ENCODE data around the gene KIF12.

The KIF12 gene

GRCh38 chr9:114107286-114108001 lies 8.4 kb upstream of the KIF12 start:
- no peak for DNase-seq (ENCODE audit: low read depth in 1 of 2, low spot score in 1 of 2)

GRCh38 chr9:114105236-114105635 lies 6.1 kb upstream of the KIF12 start:
- no peak for DNase-seq (ENCODE audit: low read depth in 1 of 2, low spot score in 1 of 2)

GRCh38 chr9:114102484-114102883 lies 3.4 kb upstream of the KIF12 start:
- no peak for DNase-seq (ENCODE audit: low read depth in 1 of 2, low spot score in 1 of 2)

GRCh38 chr9:114100536-114100935 lies 1.4 kb upstream of the KIF12 start:
- no peak for DNase-seq (ENCODE audit: low read depth in 1 of 2, low spot score in 1 of 2)

GRCh38 chr9:114099669-114100270 lies 678 bp upstream of the KIF12 start:
- DNase-seq (ENCODE audit: low read depth in 1 of 2, low spot score in 1 of 2): no peak

GRCh38 chr9:114098021-114098935 lies 814 bp downstream of the KIF12 start:
- no peak for DNase-seq (ENCODE audit: low read depth in 1 of 2, low spot score in 1 of 2)

GRCh38 chr9:114097613-114098020 lies 1.5 kb downstream of the KIF12 start:
- no peak for DNase-seq (ENCODE audit: low read depth in 1 of 2, low spot score in 1 of 2)

GRCh38 chr9:114096866-114097612 lies 2.1 kb downstream of the KIF12 start:
- DNase-seq (ENCODE audit: low read depth in 1 of 2, low spot score in 1 of 2): no peak

GRCh38 chr9:114096041-114096511 lies 3.0 kb downstream of the KIF12 start:
- DNase-seq (ENCODE audit: low read depth in 1 of 2, low spot score in 1 of 2): no peak

GRCh38 chr9:114094971-114095370 lies 4.1 kb downstream of the KIF12 start:
- no peak for DNase-seq (ENCODE audit: low read depth in 1 of 2, low spot score in 1 of 2)

GRCh38 chr9:114093761-114094505 lies 5.2 kb downstream of the KIF12 start:
- DNase-seq (ENCODE audit: low read depth in 1 of 2, low spot score in 1 of 2): no peak

GRCh38 chr9:114093031-114093471 lies 6.0 kb downstream of the KIF12 start:
- DNase-seq (ENCODE audit: low read depth in 1 of 2, low spot score in 1 of 2): no peak

GRCh38 chr9:114092336-114092735 lies 6.8 kb downstream of the KIF12 start:
- DNase-seq (ENCODE audit: low read depth in 1 of 2, low spot score in 1 of 2): no peak

- DNase-seq (ENCODE audit: low read depth in 1 of 2, low spot score in 1 of 2): no peak
Measured at GRCh38 chr9:114091711-114092110, 7.4 kb downstream of the KIF12 start.

GRCh38 chr9:114090798-114091197 lies 8.3 kb downstream of the KIF12 start:
- DNase-seq (ENCODE audit: low read depth in 1 of 2, low spot score in 1 of 2): no peak

GRCh38 chr9:114089206-114089840 lies 9.8 kb downstream of the KIF12 start:
- no peak for DNase-seq (ENCODE audit: low read depth in 1 of 2, low spot score in 1 of 2)

GRCh38 chr9:114088571-114089170 lies 10.4 kb downstream of the KIF12 start:
- DNase-seq (ENCODE audit: low read depth in 1 of 2, low spot score in 1 of 2): no peak

- DNase-seq (ENCODE audit: low read depth in 1 of 2, low spot score in 1 of 2): no peak
Measured at GRCh38 chr9:114087721-114088120, 11.4 kb downstream of the KIF12 start.

- DNase-seq (ENCODE audit: low read depth in 1 of 2, low spot score in 1 of 2): no peak
Measured at GRCh38 chr9:114086607-114087006, 12.5 kb downstream of the KIF12 start.

Data from activated CD4-positive, alpha-beta T cell treated with anti-CD3 and anti-CD28 coated beads, Interleukin-2, amount 50 U/mL, for 24 hours (primary cell).